SJSA1 (cell line): ENCODE data around the gene RTBDN. TPM values are rescaled to one million over a fixed set of nuclear protein-coding genes. Genes with fewer than 3 reads are reported as not detected.

Source experiments
- DNase-seq, 2 experiments: peaks; one replicate each; pipeline ENCODE4 v3.0.0-alpha.2; 2015 to 2020; ENCODE audit warnings: low spot score in 2 of 2, low read depth in 1 of 2
- H3K27ac ChIP-seq: fragments of 250-450 bp; sonication (Bioruptor Pico); 2 replicates; pipeline ENCODE4 v1.5.1; 2020; ENCODE audit warnings: mild to moderate bottlenecking, moderate library complexity
- H3K27me3 ChIP-seq: fragments of 250-450 bp; sonication (Bioruptor Pico); replicated peaks from 2 replicates; pipeline ENCODE4 v1.5.1; 2020; ENCODE audit warnings: mild to moderate bottlenecking, moderate library complexity
- H3K36me3 ChIP-seq: fragments of 250-450 bp; sonication (Bioruptor Pico); 2 replicates; pipeline ENCODE4 v1.5.1; 2020; ENCODE audit warnings: mild to moderate bottlenecking
- H3K4me1 ChIP-seq: fragments of 250-450 bp; sonication (Bioruptor Pico); replicated peaks from 2 replicates; pipeline ENCODE4 v1.6.1; 2021; ENCODE audit warnings: mild to moderate bottlenecking
- H3K4me3 ChIP-seq: fragments of 250-450 bp; sonication (Bioruptor Pico); 2 replicates; pipeline ENCODE4 v1.5.1; 2020; ENCODE audit warnings: mild to moderate bottlenecking
- H3K9me3 ChIP-seq: fragments of 250-450 bp; sonication (Bioruptor Pico); replicated peaks from 2 replicates; pipeline ENCODE4 v1.5.1; 2020; ENCODE audit warnings: mild to moderate bottlenecking
- total RNA-seq: library from RNA; depleted of rRNA; stranded (reverse); fragments of >200 nt; shearing (Covaris generic); gene quantifications from 2 replicates; pipeline ENCODE4 v1.2.3, GENCODE V29; 2014; rRNA removed

The RTBDN gene
- not detected in 2 replicates for total RNA-seq

- Histone ChIP-seq H3K9me3 (0 out of 2 replicates have a peak, but pooled peaks cover 3% of the 10 kb centered on the region), H3K27ac (no peak within 1 kb of the TSS), H3K36me3 (no peaks in the 10 kb centered on the region), H3K4me3 (peak within 1 kb of the TSS; percentile 37), H3K27me3 (peaks cover 78% of the 10 kb centered on the region), H3K4me1 (peaks cover 24% of the 10 kb centered on the region)
- no peak for DNase-seq
These were observed at the start of gene RTBDN for GRCh38 chr19:12834566-12834943. Gene RTBDN (minus strand): TSS chr19:12834579. CDS start chr19:12829979, 4,600 bp downstream.

- DNase-seq, result no peak
- Histone ChIP-seq H3K4me3 (no peak overlapping the region), H3K36me3 (no peaks in the 10 kb centered on the region), H3K27ac (no peak overlapping the region), H3K4me1 (peaks cover 15% of the 10 kb centered on the region), H3K27me3 (peaks cover 21% of the 10 kb centered on the region), H3K9me3 (peaks cover 24% of the 10 kb centered on the region)
These were observed 48.2 kb upstream of the RTBDN start for GRCh38 chr19:12882589-12882988.

- peaks cover 21% of the 10 kb centered on the region for H3K27me3 ChIP-seq
- peaks cover 24% of the 10 kb centered on the region for H3K9me3 ChIP-seq
- DNase-seq, result peak; percentile 80 to 93
- H3K36me3 ChIP-seq, result no peaks in the 10 kb centered on the region
- peaks cover 15% of the 10 kb centered on the region for H3K4me1 ChIP-seq
- peak within 1 kb of the TSS; percentile 62 for H3K4me3 ChIP-seq
- H3K27ac ChIP-seq, result no peak within 1 kb of the TSS
These were observed 46.9 kb upstream of the RTBDN start, which contains the start of gene DNASE2 for GRCh38 chr19:12881172-12881808. Gene DNASE2 (minus strand): TSS chr19:12881449. CDS start chr19:12881375, 74 bp downstream.

GRCh38 chr19:12880551-12881171 is 46.3 kb upstream of the RTBDN start:
- no peak for DNase-seq

GRCh38 chr19:12875086-12875485 is 40.7 kb upstream of the RTBDN start:
- H3K27ac ChIP-seq, result no peak overlapping the region
- DNase-seq, result no peak
- no peaks in the 10 kb centered on the region; the same call in 1 of the 2 replicates for H3K9me3 ChIP-seq
- H3K27me3 ChIP-seq, result no peaks in the 10 kb centered on the region
- H3K4me3 ChIP-seq, result no peak overlapping the region
- no peaks in the 10 kb centered on the region for H3K36me3 ChIP-seq
- H3K4me1 ChIP-seq, result no peaks in the 10 kb centered on the region

More at GRCh38 chr19:12880551-12881171, 46.3 kb upstream of the RTBDN start:
- H3K36me3 ChIP-seq, result no peaks in the 10 kb centered on the region
- H3K9me3 ChIP-seq, result peaks cover 23% of the 10 kb centered on the region
- H3K4me1 ChIP-seq, result peaks cover 14% of the 10 kb centered on the region
- no peak overlapping the region for H3K27ac ChIP-seq
- peaks cover 18% of the 10 kb centered on the region for H3K27me3 ChIP-seq
- H3K4me3 ChIP-seq, result peak overlapping the region; percentile 62

- Histone ChIP-seq H3K27ac (no peak overlapping the region), H3K36me3 (no peaks in the 10 kb centered on the region), H3K27me3 (no peaks in the 10 kb centered on the region), H3K4me3 (no peak overlapping the region), H3K9me3 (no peaks in the 10 kb centered on the region; the same call in 1 of the 2 replicates), H3K4me1 (no peaks in the 10 kb centered on the region)
- DNase-seq, result no peak
These were observed 39.7 kb upstream of the RTBDN start for GRCh38 chr19:12873891-12874745.

- Histone ChIP-seq H3K36me3 (no peaks in the 10 kb centered on the region), H3K27me3 (no peaks in the 10 kb centered on the region), H3K9me3 (no peaks in the 10 kb centered on the region; the same call in 1 of the 2 replicates), H3K27ac (no peak overlapping the region), H3K4me3 (no peak overlapping the region), H3K4me1 (no peaks in the 10 kb centered on the region)
- DNase-seq, result no peak
These were observed 38.8 kb upstream of the RTBDN start for GRCh38 chr19:12872941-12873890.

GRCh38 chr19:12872255-12872654 is 37.9 kb upstream of the RTBDN start:
- Histone ChIP-seq H3K9me3 (no peaks in the 10 kb centered on the region; the same call in 1 of the 2 replicates), H3K4me1 (no peaks in the 10 kb centered on the region), H3K36me3 (no peaks in the 10 kb centered on the region), H3K27me3 (no peaks in the 10 kb centered on the region), H3K4me3 (no peak overlapping the region), H3K27ac (no peak overlapping the region)
- DNase-seq, result no peak

GRCh38 chr19:12871681-12872080 is 37.3 kb upstream of the RTBDN start:
- Histone ChIP-seq H3K27ac (no peak overlapping the region), H3K27me3 (no peaks in the 10 kb centered on the region), H3K36me3 (no peaks in the 10 kb centered on the region), H3K9me3 (no peaks in the 10 kb centered on the region; the same call in 1 of the 2 replicates), H3K4me1 (no peaks in the 10 kb centered on the region), H3K4me3 (no peak overlapping the region)
- no peak for DNase-seq

GRCh38 chr19:12868540-12869112 is 34.2 kb upstream of the RTBDN start:
- Histone ChIP-seq H3K36me3 (no peaks in the 10 kb centered on the region), H3K27ac (no peak overlapping the region), H3K9me3 (no peaks in the 10 kb centered on the region; the same call in 1 of the 2 replicates), H3K4me1 (no peaks in the 10 kb centered on the region), H3K27me3 (no peaks in the 10 kb centered on the region; the same call in 1 of the 2 replicates), H3K4me3 (no peak overlapping the region)
- no peak for DNase-seq

GRCh38 chr19:12867120-12868099 is 33.0 kb upstream of the RTBDN start:
- Histone ChIP-seq H3K27me3 (no peaks in the 10 kb centered on the region; the same call in 1 of the 2 replicates), H3K4me3 (no peak overlapping the region), H3K36me3 (no peaks in the 10 kb centered on the region), H3K27ac (no peak overlapping the region), H3K4me1 (no peaks in the 10 kb centered on the region), H3K9me3 (no peaks in the 10 kb centered on the region)
- DNase-seq, result no peak
